K562 (cell line): ENCODE results near the gene DENND4C. TPM values are rescaled to one million over a fixed set of nuclear protein-coding genes. Genes with fewer than 3 reads are reported as not detected.
A peak's percentile ranks its signal among the peaks of the same experiment; 100 is the strongest.

ENCODE experiments used
- BCL6 ChIP-seq: fragments of 250-450 bp; sonication (Bioruptor Pico); IDR thresholded peaks from 2 replicates; pipeline ENCODE4 v1.4.0; 2020
- CREBBP ChIP-seq: IDR thresholded peaks from one replicate; pipeline ENCODE4 v1.6.1; 2012; ENCODE audit warnings: low read depth, mild to moderate bottlenecking, control low read depth, inconsistent platforms, low read length
- FOXJ3 ChIP-seq: sonication (generic); formaldehyde crosslinking; IDR thresholded peaks from 2 replicates; pipeline ENCODE4 v1.4.0; 2020; ENCODE audit warnings: mild to moderate bottlenecking, missing genetic modification reagents
- GATA2 ChIP-seq: sonication (generic); formaldehyde crosslinking; IDR thresholded peaks from 2 replicates; pipeline ENCODE4 v1.4.0; 2020; ENCODE audit warnings: mild to moderate bottlenecking, missing genetic modification reagents
- HDAC2 ChIP-seq: fragments of 450-650 bp; IDR thresholded peaks from 2 replicates; pipeline ENCODE4 v1.6.1; 2016; ENCODE audit warnings: mild to moderate bottlenecking
- HNRNPLL ChIP-seq: fragments of 200-400 bp; formaldehyde crosslinking; IDR thresholded peaks from 2 replicates; pipeline ENCODE4 v1.6.1; 2017; ENCODE audit warnings: low read length, low read depth, mild to moderate bottlenecking; ENCODE audit not compliant: poor library complexity, severe bottlenecking
- MIER1 ChIP-seq: fragments of 450-650 bp; IDR thresholded peaks from 2 replicates; pipeline ENCODE4 v1.6.1; 2016; ENCODE audit warnings: antibody characterized with exemption, mild to moderate bottlenecking, low read depth
- MYBL2 ChIP-seq, 2 experiments: fragments of 450-650 bp in 1 of 2; sonication (generic) in 1 of 2; formaldehyde crosslinking in 1 of 2; IDR thresholded peaks; 2 replicates each; pipeline versions ENCODE4 v1.6.1 to v1.8.1; 2017 to 2022; ENCODE audit warnings: borderline replicate concordance in 1 of 2, inconsistent platforms in 1 of 2, low read depth in 1 of 2, mild to moderate bottlenecking in 1 of 2, missing genetic modification reagents in 1 of 2, moderate library complexity in 1 of 2
- PHTF2 ChIP-seq: fragments of 250-450 bp; sonication (Bioruptor Pico); IDR thresholded peaks from 2 replicates; pipeline ENCODE4 v1.5.0; 2021; ENCODE audit warnings: mild to moderate bottlenecking
- RAD51 ChIP-seq: fragments of 450-650 bp; IDR thresholded peaks from 2 replicates; pipeline ENCODE4 v1.7.1; 2016; ENCODE audit warnings: low read depth, mild to moderate bottlenecking, borderline replicate concordance
- RBM39 ChIP-seq: fragments of 200-400 bp; formaldehyde crosslinking; optimal IDR thresholded peaks from 2 replicates; pipeline ENCODE3; 2018; ENCODE audit warnings: low read depth, low read length
- RUNX1 ChIP-seq: sonication (generic); IDR thresholded peaks from 2 replicates; pipeline ENCODE4 v1.6.1; 2016; ENCODE audit warnings: antibody characterized with exemption, low read depth
- SIRT6 ChIP-seq: IDR thresholded peaks from one replicate; pipeline ENCODE4 v1.6.1; 2012; ENCODE audit warnings: low read depth, mild to moderate bottlenecking, control low read depth, inconsistent platforms, low read length, moderate library complexity
- SREBF1 ChIP-seq: fragments of 150-350 bp; IDR thresholded peaks from 2 replicates; pipeline ENCODE4 v1.6.1; 2014; ENCODE audit warnings: antibody characterized with exemption, low read depth, low read length, borderline replicate concordance
- SRSF1 ChIP-seq: fragments of 200-400 bp; formaldehyde crosslinking; IDR thresholded peaks from 2 replicates; pipeline ENCODE4 v1.6.1; 2017; ENCODE audit warnings: mild to moderate bottlenecking, low read depth, low read length, moderate library complexity
- STAT5A ChIP-seq: IDR thresholded peaks from 2 replicates; pipeline ENCODE4 v1.6.1; 2012; ENCODE audit warnings: low read length, inconsistent platforms, borderline replicate concordance
- SUPT5H ChIP-seq: fragments of 450-650 bp; IDR thresholded peaks from 2 replicates; pipeline ENCODE4 v1.6.1; 2016
- TCFL5 ChIP-seq: fragments of 250-450 bp; sonication (Bioruptor Pico); conservative IDR thresholded peaks from 2 replicates; pipeline ENCODE4 v1.6.1; 2021; ENCODE audit warnings: mild to moderate bottlenecking, moderate library complexity, matching md5 sums
- XRCC5 ChIP-seq: fragments of 200-400 bp; formaldehyde crosslinking; IDR thresholded peaks from 2 replicates; pipeline ENCODE4 v1.6.1; 2017; ENCODE audit warnings: low read depth, mild to moderate bottlenecking, low read length
- ZNF785 ChIP-seq: fragments of 250-450 bp; sonication (Bioruptor Pico); IDR thresholded peaks from 2 replicates; pipeline ENCODE4 v1.4.0; 2020; ENCODE audit warnings: mild to moderate bottlenecking
- ZSCAN32 ChIP-seq: fragments of 450-650 bp; formaldehyde crosslinking; IDR thresholded peaks from 2 replicates; pipeline ENCODE4 v1.4.0; 2020; ENCODE audit warnings: mild to moderate bottlenecking, moderate library complexity
- polyA plus RNA-seq, 8 experiments: library from polyadenylated mRNA; depleted of rRNA in 4 of 8; stranded (reverse) in 5 of 8; unstranded in 3 of 8; fragments of >200 nt; fragmentation: Nextera tagmentation in 2 of 8; fragmentation: Illumina TruSeq in 1 of 8; extraction: Ambion mirVana in 2 of 8; extraction: Trizol in 1 of 8; gene quantifications; 2 replicates each; pipeline versions ENCODE4 v1.2.1 to v1.2.3, GENCODE V29; 2011 to 2014; ENCODE audit warnings: inconsistent platforms in 1 of 8, missing spikeins in 1 of 8
- total RNA-seq, 7 experiments: library from RNA; depleted of rRNA in 6 of 7; stranded (reverse); fragments of >200 nt in 6 of 7; fragmentation: Illumina TruSeq in 2 of 7; extraction: Trizol in 2 of 7; gene quantifications; 2 replicates each; pipeline versions ENCODE4 v1.2.1 to v1.2.3, GENCODE V29; 2011 to 2021; ENCODE audit warnings: low replicate concordance in 1 of 7
- TF ChIP-seq, protein P1 (sequence below): fragments of 450-650 bp; IDR thresholded peaks from one replicate; pipeline ENCODE4 v1.6.1; 2018; ENCODE audit warnings: mild to moderate bottlenecking, moderate library complexity; ENCODE audit not compliant: partially characterized antibody

Gene DENND4C
- total and polyA plus RNA-seq, 9 of the 15 experiments (the other 6 are each of a cell fraction or from before 2014, with no cell fraction given), result 4.8 to 31.8 (median 13.9) TPM

DNA sequence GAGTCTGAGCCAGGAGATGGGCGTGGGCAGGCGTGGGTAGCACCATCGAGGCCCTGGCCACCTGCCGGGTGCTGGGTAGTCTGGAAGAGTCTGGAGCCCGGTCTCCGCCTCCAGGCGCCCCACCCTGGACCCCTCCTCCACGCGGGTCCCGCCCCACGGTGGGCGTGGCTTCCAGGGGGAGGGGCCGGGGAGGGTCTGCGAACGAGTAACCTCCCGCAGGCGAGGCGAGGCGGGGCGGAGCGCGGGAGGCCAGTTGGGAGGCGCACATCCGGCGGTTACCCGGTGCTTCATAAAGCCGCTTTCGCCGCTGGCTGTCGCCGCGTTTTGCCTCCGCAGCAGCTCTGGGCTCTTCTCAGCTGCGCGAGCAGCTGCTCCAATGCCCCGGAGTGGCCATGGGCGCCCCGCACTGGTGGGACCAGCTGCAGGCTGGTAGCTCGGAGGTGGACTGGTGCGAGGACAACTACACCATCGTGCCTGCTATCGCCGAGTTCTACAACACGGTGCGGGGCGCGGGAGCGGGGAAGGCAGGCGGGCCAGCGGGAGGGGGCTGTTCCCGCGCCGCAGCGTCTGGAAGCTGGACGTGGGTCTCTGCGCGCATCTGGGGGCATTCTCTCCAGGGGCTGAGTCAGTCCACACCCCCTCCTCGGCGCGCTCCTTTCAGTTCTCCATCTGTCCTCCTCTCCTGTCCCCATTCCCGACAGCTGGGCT, 178.4 kb downstream of the DENND4C start, which contains the start of gene ACER2 (continued):
- TF ChIP-seq SUPT5H (peak; percentile 83), RUNX1 (no peak), BCL6 (CRISPR knock-in tag) (no peak), STAT5A (no peak), GATA2 (no peak), SRSF1 (no peak), MIER1 (no peak), HNRNPLL (no peak), ZSCAN32 (CRISPR knock-in tag) (no peak), CREBBP (no peak), SREBF1 (no peak), XRCC5 (no peak), PHTF2 (no peak), FOXJ3 (no peak), TCFL5 (no peak), RBM39 (no peak), ZNF785 (CRISPR knock-in tag) (no peak), SIRT6 (no peak), HDAC2 (no peak), MYBL2 (IDR thresholded peaks at IDR 0.05; ENCODE audit: low read depth) (no peak), MYBL2 (CRISPR knock-in tag; IDR thresholded peaks at IDR 0.05; ENCODE audit: borderline replicate concordance) (no peak), RAD51 (no peak)
- TF ChIP-seq, protein P1, sequence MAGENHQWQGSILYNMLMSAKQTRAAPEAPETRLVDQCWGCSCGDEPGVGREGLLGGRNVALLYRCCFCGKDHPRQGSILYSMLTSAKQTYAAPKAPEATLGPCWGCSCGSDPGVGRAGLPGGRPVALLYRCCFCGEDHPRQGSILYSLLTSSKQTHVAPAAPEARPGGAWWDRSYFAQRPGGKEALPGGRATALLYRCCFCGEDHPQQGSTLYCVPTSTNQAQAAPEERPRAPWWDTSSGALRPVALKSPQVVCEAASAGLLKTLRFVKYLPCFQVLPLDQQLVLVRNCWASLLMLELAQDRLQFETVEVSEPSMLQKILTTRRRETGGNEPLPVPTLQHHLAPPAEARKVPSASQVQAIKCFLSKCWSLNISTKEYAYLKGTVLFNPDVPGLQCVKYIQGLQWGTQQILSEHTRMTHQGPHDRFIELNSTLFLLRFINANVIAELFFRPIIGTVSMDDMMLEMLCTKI, result no peak
